ENCODE data around the gene KIAA0930. TPM values are rescaled to one million over a fixed set of nuclear protein-coding genes. Genes with fewer than 3 reads are reported as not detected.
A peak's percentile ranks its signal among the peaks of the same experiment; 100 is the strongest.

Gene KIAA0930
- total RNA-seq, 6 donors from 2014 or later: 31.2 to 103 (median 42.8) TPM

- H3K27ac ChIP-seq: no peak overlapping the region
- H3K36me3 ChIP-seq: peaks cover 0 to 17% (median 5%) of the 10 kb centered on the region in 4 donors
- WGBS, 2 donors: 88 to 95% methylated on average over 8 to 11 of the region's 11 CpGs
- H3K9me3 ChIP-seq: no peaks in the 10 kb centered on the region
- H3K27me3 ChIP-seq: no peaks in the 10 kb centered on the region
- peak in 1 of 2 donors; percentile 25 for DNase-seq
- TF ChIP-seq, protein P1, sequence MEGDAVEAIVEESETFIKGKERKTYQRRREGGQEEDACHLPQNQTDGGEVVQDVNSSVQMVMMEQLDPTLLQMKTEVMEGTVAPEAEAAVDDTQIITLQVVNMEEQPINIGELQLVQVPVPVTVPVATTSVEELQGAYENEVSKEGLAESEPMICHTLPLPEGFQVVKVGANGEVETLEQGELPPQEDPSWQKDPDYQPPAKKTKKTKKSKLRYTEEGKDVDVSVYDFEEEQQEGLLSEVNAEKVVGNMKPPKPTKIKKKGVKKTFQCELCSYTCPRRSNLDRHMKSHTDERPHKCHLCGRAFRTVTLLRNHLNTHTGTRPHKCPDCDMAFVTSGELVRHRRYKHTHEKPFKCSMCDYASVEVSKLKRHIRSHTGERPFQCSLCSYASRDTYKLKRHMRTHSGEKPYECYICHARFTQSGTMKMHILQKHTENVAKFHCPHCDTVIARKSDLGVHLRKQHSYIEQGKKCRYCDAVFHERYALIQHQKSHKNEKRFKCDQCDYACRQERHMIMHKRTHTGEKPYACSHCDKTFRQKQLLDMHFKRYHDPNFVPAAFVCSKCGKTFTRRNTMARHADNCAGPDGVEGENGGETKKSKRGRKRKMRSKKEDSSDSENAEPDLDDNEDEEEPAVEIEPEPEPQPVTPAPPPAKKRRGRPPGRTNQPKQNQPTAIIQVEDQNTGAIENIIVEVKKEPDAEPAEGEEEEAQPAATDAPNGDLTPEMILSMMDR (IDR thresholded peaks at IDR 0.05): no peak
- TF ChIP-seq POLR2AphosphoS5 (IDR thresholded peaks at IDR 0.05) (no peak), EP300 (IDR thresholded peaks at IDR 0.05) (no peak), POLR2A (IDR thresholded peaks at IDR 0.05) (no peak)
- no peak overlapping the region for H3K4me3 ChIP-seq
- no peak for ATAC-seq (ENCODE audit: low FRiP score in 2 of 2)
- peaks cover 7 to 24% (median 18%) of the 10 kb centered on the region in 4 donors for H3K4me1 ChIP-seq
Measured at GRCh38 chr22:45210577-45210976, 30.1 kb downstream of the KIAA0930 start.

- Histone ChIP-seq H3K27ac (no peak overlapping the region), H3K4me1 (peaks cover 7 to 24% (median 18%) of the 10 kb centered on the region in 4 donors), H3K4me3 (no peak overlapping the region), H3K27me3 (no peaks in the 10 kb centered on the region), H3K36me3 (peaks cover 0 to 21% (median 7%) of the 10 kb centered on the region in 4 donors), H3K9me3 (no peaks in the 10 kb centered on the region)
- TF ChIP-seq POLR2AphosphoS5 (IDR thresholded peaks at IDR 0.05) (no peak), POLR2A (IDR thresholded peaks at IDR 0.05) (no peak), EP300 (IDR thresholded peaks at IDR 0.05) (no peak)
- TF ChIP-seq, protein P1 (IDR thresholded peaks at IDR 0.05): no peak
- DNase-seq (peak in 1 of 2 donors; percentile 47), ATAC-seq (ENCODE audit: low FRiP score in 2 of 2) (no peak)
- 87 to 93% methylated on average over 6 to 7 of the region's 7 CpGs for WGBS, 2 donors
Measured at GRCh38 chr22:45210174-45210573, 30.5 kb downstream of the KIAA0930 start.

- no peak overlapping the region for H3K4me3 ChIP-seq
- no peaks in the 10 kb centered on the region for H3K27me3 ChIP-seq
- ATAC-seq (ENCODE audit: low FRiP score in 2 of 2): peak in 1 of 2 donors; percentile 7
- no peaks in the 10 kb centered on the region for H3K9me3 ChIP-seq
- TF ChIP-seq, protein P1 (IDR thresholded peaks at IDR 0.05): peak; percentile 34 to 65 (median 52)
- TF ChIP-seq POLR2A (IDR thresholded peaks at IDR 0.05): no peak
- no peak overlapping the region for H3K27ac ChIP-seq
- WGBS, 2 donors: 65 to 67% methylated on average over 14 to 28 of the region's 29 CpGs
- peaks cover 7 to 24% (median 18%) of the 10 kb centered on the region in 4 donors for H3K4me1 ChIP-seq
- DNase-seq: peak in 1 of 2 donors; percentile 83
- peaks cover 0 to 30% (median 15%) of the 10 kb centered on the region in 4 donors for H3K36me3 ChIP-seq
Measured at GRCh38 chr22:45208993-45209838, 31.5 kb downstream of the KIAA0930 start.

- DNase-seq: no peak
- peaks cover 0 to 36% (median 21%) of the 10 kb centered on the region in 4 donors for H3K36me3 ChIP-seq
Measured at GRCh38 chr22:45208696-45208992, 32.0 kb downstream of the KIAA0930 start.

More at GRCh38 chr22:45208696-45208992, 32.0 kb downstream of the KIAA0930 start:
- Histone ChIP-seq H3K27me3 (no peaks in the 10 kb centered on the region), H3K4me1 (peaks cover 7 to 19% (median 16%) of the 10 kb centered on the region in 4 donors), H3K4me3 (no peak overlapping the region), H3K27ac (no peak overlapping the region), H3K9me3 (no peaks in the 10 kb centered on the region)
- no peak for ATAC-seq (ENCODE audit: low FRiP score in 2 of 2)
- 89 to 94% methylated on average over 8 to 10 of the region's 10 CpGs for WGBS, 2 donors
- TF ChIP-seq EP300 (IDR thresholded peaks at IDR 0.05): no peak
- TF ChIP-seq, protein P1 (IDR thresholded peaks at IDR 0.05): no peak
- no peak for TF ChIP-seq POLR2AphosphoS5 (IDR thresholded peaks at IDR 0.05)
- no peak for TF ChIP-seq POLR2A (IDR thresholded peaks at IDR 0.05)
